GM18499 (cell line): Measurements from ENCODE around the gene SHISA5.
"Not testable (repeated sequence)": the region's sequence is repeated elsewhere in the genome, so short reads cannot be mapped to it uniquely, and the experiment has no call there.

Experiments
- ATAC-seq: cut with Tn5 transposase; IDR thresholded peaks from one replicate; pipeline ENCODE4 v1.9.1; 2021; ENCODE audit warnings: moderate number of reproducible peaks; ENCODE audit not compliant: insufficient read depth, unreplicated experiment

SHISA5 gene

GRCh38 chr3:48524970-48525369 lies 21.0 kb upstream of the SHISA5 start:
- ATAC-seq = no peak

GRCh38 chr3:48521635-48522034 lies 17.7 kb upstream of the SHISA5 start:
- ATAC-seq = no peak

GRCh38 chr3:48519277-48519643 lies 15.3 kb upstream of the SHISA5 start:
- ATAC-seq = no peak

- no peak for ATAC-seq
These were observed 14.8 kb upstream of the SHISA5 start for GRCh38 chr3:48518638-48519276.

- no peak for ATAC-seq
These were observed 14.1 kb upstream of the SHISA5 start for GRCh38 chr3:48518069-48518468.

GRCh38 chr3:48516571-48516970 lies 12.6 kb upstream of the SHISA5 start:
- no peak for ATAC-seq

GRCh38 chr3:48514431-48515227 lies 10.7 kb upstream of the SHISA5 start:
- ATAC-seq = no peak

- no peak for ATAC-seq
These were observed 7.6 kb upstream of the SHISA5 start for GRCh38 chr3:48511551-48511950.

GRCh38 chr3:48507256-48508061 lies 3.5 kb upstream of the SHISA5 start:
- ATAC-seq = no peak

- no peak for ATAC-seq
These were observed 2.1 kb upstream of the SHISA5 start for GRCh38 chr3:48505968-48506504.

- no peak for ATAC-seq
These were observed 1.2 kb upstream of the SHISA5 start for GRCh38 chr3:48505146-48505545.

GRCh38 chr3:48503401-48504050 lies 448 bp downstream of the SHISA5 start:
- no peak for ATAC-seq

- no peak for ATAC-seq
These were observed 1.2 kb downstream of the SHISA5 start for GRCh38 chr3:48502728-48503168.

GRCh38 chr3:48502121-48502520 lies 1.9 kb downstream of the SHISA5 start:
- ATAC-seq = no peak

- no peak for ATAC-seq
These were observed 2.8 kb downstream of the SHISA5 start for GRCh38 chr3:48501196-48501595.

- ATAC-seq = no peak
These were observed 3.3 kb downstream of the SHISA5 start for GRCh38 chr3:48500656-48501055.

GRCh38 chr3:48493203-48493501 lies 10.8 kb downstream of the SHISA5 start:
- ATAC-seq = no peak

GRCh38 chr3:48492461-48493202 lies 11.3 kb downstream of the SHISA5 start:
- no peak for ATAC-seq

- no peak for ATAC-seq
These were observed 17.0 kb downstream of the SHISA5 start for GRCh38 chr3:48486952-48487351.

GRCh38 chr3:48482822-48483221 lies 21.2 kb downstream of the SHISA5 start:
- not testable (repeated sequence) for ATAC-seq
